Right lobe of liver (tissue), 6 donors: ENCODE measurements around the gene MCIDAS. TPM values are rescaled to one million over a fixed set of nuclear protein-coding genes. Genes with fewer than 3 reads are reported as not detected.

ENCODE experiments used
- ATAC-seq, 4 donors: fragments of 200-7000 bp; cut with Tn5 transposase; one replicate each; pipeline ENCODE4 v1.9.1; 2020; ENCODE audit warnings: mild to moderate bottlenecking in 4 of 4, moderate library complexity in 4 of 4
- DNase-seq, 3 donors: peaks; one replicate each; pipeline ENCODE4 v3.0.0-alpha.2; 2020
- H3K27ac ChIP-seq, 3 donors: fragments of 200-600 bp; one replicate each; pipeline ENCODE4 v1.8.0; 2022
- H3K27me3 ChIP-seq, 2 donors: fragments of 200-600 bp; one replicate each; pipeline ENCODE4 v1.8.0; 2022
- H3K36me3 ChIP-seq, 4 donors: fragments of 200-600 bp; sonication (generic) in 1 of 4; one replicate each; pipeline versions ENCODE4 v1.5.1 to v1.8.0; 2017 to 2022; ENCODE audit warnings: control low read depth in 1 of 4
- H3K4me1 ChIP-seq, 4 donors: fragments of 200-600 bp; sonication (generic) in 1 of 4; one replicate each; pipeline versions ENCODE4 v1.5.1 to v1.8.0; 2017 to 2022; ENCODE audit warnings: control low read depth in 1 of 4
- H3K4me3 ChIP-seq, 3 donors: fragments of 200-600 bp; one replicate each; pipeline ENCODE4 v1.8.0; 2022
- H3K9me3 ChIP-seq, 4 donors: fragments of 200-600 bp; sonication (generic) in 1 of 4; one replicate each; pipeline versions ENCODE4 v1.5.1 to v1.8.0; 2017 to 2022; ENCODE audit warnings: control low read depth in 1 of 4
- POLR2A ChIP-seq: fragments of 450-650 bp; IDR thresholded peaks from one replicate; pipeline ENCODE4 v1.6.1; 2017; ENCODE audit warnings: antibody characterized with exemption, mild to moderate bottlenecking
- WGBS: methylation state at CpG from one replicate; pipeline ENCODE4 v1.1.6; 2018; ENCODE audit warnings: low coverage, low lambda C conversion rate; ENCODE audit not compliant: insufficient coverage; ENCODE audit errors: missing lambda C conversion rate; 5-methylcytosine and 5-hydroxymethylcytosine counted together
- intact Hi-C, 2 donors: fragments of 100-400 bp; cut with DNase I; formaldehyde crosslinking; loops; one replicate each; pipeline versions ENCODE4 v1.11.2 to v1.14.1; 2022
- total RNA-seq, 6 experiments: library from RNA; depleted of rRNA in 2 of 6; stranded (reverse); fragments of >200 nt in 2 of 6; fragmentation: NEBNext Ultra II Directional in 3 of 6; extraction: Animal tissue kit (Norgen Biotek cat#: 25700) in 3 of 6; gene quantifications; one replicate each; pipeline versions ENCODE4 v1.1.0 to v1.2.4, GENCODE V29; 2016 to 2023
- TF ChIP-seq, protein P1 (sequence below), 4 donors: fragments of 200-600 bp in 3 of 4; fragments of 450-650 bp in 1 of 4; IDR thresholded peaks; one replicate each; pipeline versions ENCODE4 v1.5.1 to v1.8.0; 2016 to 2022; ENCODE audit warnings: antibody characterized with exemption in 4 of 4, mild to moderate bottlenecking in 2 of 4
- donor health status: DM: no; HTN: yes; CAD: no.
- donor health status: DM: no; HTN: no; CAD: no.
- donor health status: DM: no; HTN: no; CAD: no.
- donor health status: DM: no; HTN: yes; CAD: no.
- donor health status: DM: no; HTN: yes; CAD: no.

Gene MCIDAS
- total RNA-seq, 6 experiments from 2014 or later: not detected

DNA sequence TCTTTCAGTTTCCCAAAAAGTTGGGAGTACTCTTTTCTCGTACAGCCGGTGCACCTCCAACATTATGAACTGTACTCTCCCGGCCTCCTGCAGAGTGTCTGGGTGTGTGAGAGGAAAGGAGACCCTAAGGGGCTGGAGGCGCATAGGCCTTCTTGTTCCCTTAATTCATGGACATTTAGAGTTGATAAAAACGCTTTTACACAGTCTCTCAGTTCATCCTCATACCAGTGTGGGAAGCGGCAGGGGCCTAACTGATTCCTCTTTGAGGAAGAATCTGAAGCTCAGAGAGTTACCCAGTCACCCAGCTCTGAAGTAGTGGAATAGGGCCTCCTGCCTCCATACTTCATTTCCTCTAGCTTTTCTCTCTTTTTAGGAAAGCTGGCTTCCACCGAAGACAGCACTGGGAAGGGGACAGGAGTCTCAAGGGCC, 3.3 kb downstream of the MCIDAS start:
- Histone ChIP-seq H3K36me3 (no peaks in the 10 kb centered on the region), H3K4me1 (peaks cover 0 to 24% (median 0%) of the 10 kb centered on the region in 4 donors), H3K27me3 (peaks cover 0 to 77% of the 10 kb centered on the region in 2 donors), H3K27ac (no peak overlapping the region), H3K9me3 (no peaks in the 10 kb centered on the region), H3K4me3 (no peak overlapping the region)
- DNase-seq (no peak), ATAC-seq (no peak)
- TF ChIP-seq POLR2A: no peak
- TF ChIP-seq, protein P1, sequence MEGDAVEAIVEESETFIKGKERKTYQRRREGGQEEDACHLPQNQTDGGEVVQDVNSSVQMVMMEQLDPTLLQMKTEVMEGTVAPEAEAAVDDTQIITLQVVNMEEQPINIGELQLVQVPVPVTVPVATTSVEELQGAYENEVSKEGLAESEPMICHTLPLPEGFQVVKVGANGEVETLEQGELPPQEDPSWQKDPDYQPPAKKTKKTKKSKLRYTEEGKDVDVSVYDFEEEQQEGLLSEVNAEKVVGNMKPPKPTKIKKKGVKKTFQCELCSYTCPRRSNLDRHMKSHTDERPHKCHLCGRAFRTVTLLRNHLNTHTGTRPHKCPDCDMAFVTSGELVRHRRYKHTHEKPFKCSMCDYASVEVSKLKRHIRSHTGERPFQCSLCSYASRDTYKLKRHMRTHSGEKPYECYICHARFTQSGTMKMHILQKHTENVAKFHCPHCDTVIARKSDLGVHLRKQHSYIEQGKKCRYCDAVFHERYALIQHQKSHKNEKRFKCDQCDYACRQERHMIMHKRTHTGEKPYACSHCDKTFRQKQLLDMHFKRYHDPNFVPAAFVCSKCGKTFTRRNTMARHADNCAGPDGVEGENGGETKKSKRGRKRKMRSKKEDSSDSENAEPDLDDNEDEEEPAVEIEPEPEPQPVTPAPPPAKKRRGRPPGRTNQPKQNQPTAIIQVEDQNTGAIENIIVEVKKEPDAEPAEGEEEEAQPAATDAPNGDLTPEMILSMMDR (IDR thresholded peaks at IDR 0.05): no peak
- 50% methylated on average over 4 of the region's 7 CpGs for WGBS
- intact Hi-C loops: no loop called here

DNA sequence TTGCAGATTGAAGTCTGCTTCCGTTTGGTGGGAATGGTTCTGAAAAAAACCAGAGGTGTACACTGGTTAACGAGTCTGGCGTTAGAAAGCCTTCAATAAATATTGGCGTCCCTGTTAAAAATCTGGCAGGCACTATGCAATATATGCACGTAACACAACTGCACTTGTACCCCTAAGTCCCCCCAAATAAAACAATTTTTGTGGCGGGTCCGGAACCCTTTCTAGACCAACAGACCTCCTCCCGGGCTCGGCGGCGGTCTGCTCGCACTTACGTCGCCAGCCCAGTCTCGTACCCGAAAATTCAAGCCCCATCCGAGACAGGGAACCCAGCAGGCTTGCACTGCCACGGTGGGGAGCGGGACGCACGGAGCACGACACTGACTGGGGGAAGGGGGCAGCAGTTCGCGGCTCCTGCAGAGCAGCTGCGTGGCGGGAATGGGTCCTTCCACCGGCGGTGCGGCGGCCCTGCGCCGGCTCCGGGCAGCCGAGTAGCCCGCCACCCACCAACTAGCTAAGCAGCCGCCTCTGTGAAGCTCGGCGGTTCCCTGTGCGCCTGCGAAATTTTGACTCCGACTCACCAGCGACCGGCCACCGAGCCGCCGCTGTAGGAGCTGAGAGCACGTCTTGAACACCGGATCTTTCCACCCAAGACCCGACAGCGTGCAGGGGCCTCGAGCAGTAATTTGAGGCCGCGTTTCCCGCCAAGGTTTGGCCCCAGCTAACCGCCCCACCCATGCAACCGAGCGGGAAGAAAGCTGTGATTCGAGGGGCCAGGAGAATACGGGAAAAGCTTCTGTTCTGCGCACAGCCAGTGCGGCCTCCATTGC, 3.9 kb downstream of the MCIDAS start:
- intact Hi-C loops: no loop called here

DNA sequence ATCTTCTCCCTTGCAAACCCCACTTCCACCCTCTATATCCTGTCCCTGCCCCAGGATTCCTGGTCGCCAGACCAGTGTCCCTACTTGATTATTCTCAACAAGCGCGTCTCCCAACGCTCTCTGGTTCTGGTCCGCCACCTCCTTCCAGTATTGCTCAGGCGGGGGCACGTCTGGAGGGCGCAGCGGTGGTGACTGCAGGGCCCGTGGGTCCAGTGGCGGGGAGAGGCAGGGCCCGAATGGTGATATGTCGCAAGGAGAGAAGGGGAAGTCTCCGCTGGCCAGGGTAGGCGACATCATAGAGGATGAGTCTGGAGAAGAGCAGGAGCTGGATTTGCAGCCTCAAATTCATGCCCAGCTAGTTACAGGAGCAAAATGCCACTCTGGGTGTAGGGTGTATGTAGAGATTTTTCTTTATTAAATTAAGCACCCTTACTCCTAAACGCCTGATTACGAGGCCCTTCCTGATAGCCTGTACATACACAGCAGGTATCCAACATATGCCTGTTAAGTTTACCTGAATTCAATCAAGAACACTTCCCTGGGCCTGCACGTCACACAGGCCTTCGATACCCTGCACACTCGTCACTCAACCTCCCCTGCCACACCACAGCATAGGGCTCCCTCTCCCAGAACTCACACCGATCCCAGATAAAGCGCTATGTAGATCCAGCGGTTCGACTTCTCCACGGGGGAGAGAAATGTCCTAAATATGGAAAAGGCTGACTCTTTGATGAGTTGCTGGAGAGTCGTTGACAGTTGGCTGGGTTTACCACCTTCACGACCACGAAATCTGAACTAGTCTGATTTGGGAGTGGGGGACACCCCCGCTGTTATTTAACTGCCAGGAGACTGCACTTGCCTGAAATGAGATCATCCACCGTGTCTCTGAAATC, 4.8 kb downstream of the MCIDAS start:
- intact Hi-C loops: no loop called here
- no peak for ATAC-seq
- H3K4me1 ChIP-seq: peaks cover 0 to 20% (median 0%) of the 10 kb centered on the region in 4 donors
- H3K27me3 ChIP-seq: peaks cover 0 to 75% of the 10 kb centered on the region in 2 donors
- no peak overlapping the region for H3K4me3 ChIP-seq
- H3K9me3 ChIP-seq: no peaks in the 10 kb centered on the region
- 15% methylated on average over 26 of the region's 30 CpGs for WGBS
- TF ChIP-seq, protein P1 (IDR thresholded peaks at IDR 0.05): no peak
- TF ChIP-seq POLR2A: no peak
- no peaks in the 10 kb centered on the region for H3K36me3 ChIP-seq
- DNase-seq: no peak
- H3K27ac ChIP-seq: no peak overlapping the region

More for the DNA sequence above, 3.9 kb downstream of the MCIDAS start:
- Histone ChIP-seq H3K27ac (no peak overlapping the region), H3K36me3 (no peaks in the 10 kb centered on the region), H3K4me1 (peaks cover 0 to 24% (median 0%) of the 10 kb centered on the region in 4 donors), H3K4me3 (no peak overlapping the region), H3K27me3 (peaks cover 0 to 75% of the 10 kb centered on the region in 2 donors), H3K9me3 (no peaks in the 10 kb centered on the region)
- ATAC-seq (no peak), DNase-seq (peak in 1 of 3 donors; percentile 19)
- TF ChIP-seq POLR2A: no peak
- TF ChIP-seq, protein P1 (IDR thresholded peaks at IDR 0.05): no peak
- WGBS: 12% methylated on average over 23 of the region's 61 CpGs

DNA sequence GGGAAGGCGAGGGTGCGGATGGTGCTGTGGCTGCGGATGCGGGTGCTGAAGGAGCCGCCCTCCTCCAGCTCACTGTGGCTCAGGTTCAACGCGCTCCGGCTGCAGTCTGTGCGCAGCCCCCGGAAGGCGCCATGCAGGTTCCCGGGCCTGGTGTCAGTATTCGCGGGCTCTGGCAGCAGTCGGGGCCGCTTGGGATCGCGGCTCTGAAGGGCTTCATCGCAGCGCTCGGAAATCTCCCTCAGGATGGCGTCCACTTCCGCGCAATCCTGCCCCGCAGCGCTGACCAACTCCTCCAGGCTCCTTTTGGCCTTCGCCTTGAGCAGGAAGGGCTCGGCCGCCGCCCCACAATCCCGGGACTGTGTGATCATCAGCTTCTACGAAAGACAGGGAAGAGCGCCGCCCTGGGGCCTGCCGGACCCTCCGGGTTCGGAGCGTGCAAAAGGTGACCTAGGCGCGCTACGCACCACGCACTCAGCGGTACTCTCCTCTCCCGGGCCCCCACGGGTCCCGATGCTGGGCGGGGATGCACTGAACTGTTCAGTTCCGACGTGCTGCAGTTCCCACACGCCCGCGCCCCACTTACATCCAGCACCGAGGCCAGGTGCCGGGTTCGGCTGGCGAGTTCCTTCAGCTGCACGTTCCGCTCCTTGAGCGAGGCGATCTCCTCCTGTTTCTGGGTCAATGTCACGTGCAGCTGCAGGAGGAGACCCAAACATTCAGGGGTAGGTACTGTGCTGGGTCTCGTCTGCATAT, 6.5 kb downstream of the MCIDAS start:
- TF ChIP-seq POLR2A: no peak
- TF ChIP-seq, protein P1 (IDR thresholded peaks at IDR 0.05): no peak
- DNase-seq (no peak), ATAC-seq (peak in 3 of 4 donors; percentile 25 to 38 (median 26))
- Histone ChIP-seq H3K9me3 (no peaks in the 10 kb centered on the region), H3K4me1 (peaks cover 0 to 9% (median 0%) of the 10 kb centered on the region in 4 donors), H3K27me3 (peaks cover 0 to 58% of the 10 kb centered on the region in 2 donors), H3K4me3 (no peak overlapping the region), H3K27ac (no peak overlapping the region), H3K36me3 (no peaks in the 10 kb centered on the region)
- intact Hi-C loops: no loop called here
- 4% methylated on average over 16 of the region's 62 CpGs for WGBS
